Fibroblast of skin of right quadriceps (primary cell): ENCODE data around the gene ITGB2.

ENCODE experiments used
- DNase-seq: peaks from one replicate; pipeline ENCODE4 v3.0.0-alpha.2; 2013

The ITGB2 gene

DNA sequence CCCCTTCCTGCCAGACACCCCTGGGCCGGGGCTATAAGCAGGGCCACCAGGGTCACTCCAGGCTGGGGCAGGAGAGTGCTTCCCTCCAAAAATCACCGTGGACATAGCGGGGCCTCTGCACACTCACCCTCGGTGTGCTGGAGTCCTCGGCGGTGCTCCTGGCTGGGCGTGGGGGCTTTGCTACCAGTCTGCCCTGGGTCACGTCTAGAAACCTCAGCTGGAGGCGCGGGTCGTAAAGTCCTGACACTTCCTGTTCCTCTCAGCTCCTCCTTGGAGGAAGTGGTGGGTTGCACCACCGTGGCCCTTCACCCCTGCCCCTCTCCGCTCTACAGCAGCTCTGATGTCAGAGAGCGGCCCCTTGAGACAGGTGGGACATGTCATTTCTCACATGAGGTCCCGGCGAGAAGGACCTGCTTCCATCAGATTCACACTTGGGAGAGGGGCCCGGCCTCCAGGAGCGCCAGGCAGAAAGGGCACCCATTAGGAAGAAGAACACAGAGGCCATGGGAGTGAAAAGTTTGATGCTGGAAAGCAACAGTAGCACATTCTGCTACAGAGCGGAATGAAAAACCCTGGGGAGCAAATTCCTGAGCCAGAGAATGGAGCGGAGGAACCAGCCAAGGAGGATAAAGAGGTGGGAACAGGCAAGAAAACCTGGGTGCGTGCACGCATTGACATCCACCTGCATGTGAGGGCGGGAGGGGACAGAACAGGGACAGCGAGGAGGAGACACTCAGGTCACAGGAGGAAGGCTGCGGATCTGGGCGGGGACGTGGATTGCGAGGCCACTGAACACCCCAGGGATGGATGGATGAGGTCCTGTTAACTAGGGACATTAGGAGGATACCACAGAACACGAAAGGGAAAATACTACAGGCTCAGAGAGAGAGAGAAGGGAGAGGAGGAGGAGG is at the start of gene ITGB2:
Gene ITGB2 (minus strand): TSS at position 206 of the 911 bp plus-strand sequence. CDS start 10,117 bp downstream, outside the sequence.
- no peak for DNase-seq

DNA sequence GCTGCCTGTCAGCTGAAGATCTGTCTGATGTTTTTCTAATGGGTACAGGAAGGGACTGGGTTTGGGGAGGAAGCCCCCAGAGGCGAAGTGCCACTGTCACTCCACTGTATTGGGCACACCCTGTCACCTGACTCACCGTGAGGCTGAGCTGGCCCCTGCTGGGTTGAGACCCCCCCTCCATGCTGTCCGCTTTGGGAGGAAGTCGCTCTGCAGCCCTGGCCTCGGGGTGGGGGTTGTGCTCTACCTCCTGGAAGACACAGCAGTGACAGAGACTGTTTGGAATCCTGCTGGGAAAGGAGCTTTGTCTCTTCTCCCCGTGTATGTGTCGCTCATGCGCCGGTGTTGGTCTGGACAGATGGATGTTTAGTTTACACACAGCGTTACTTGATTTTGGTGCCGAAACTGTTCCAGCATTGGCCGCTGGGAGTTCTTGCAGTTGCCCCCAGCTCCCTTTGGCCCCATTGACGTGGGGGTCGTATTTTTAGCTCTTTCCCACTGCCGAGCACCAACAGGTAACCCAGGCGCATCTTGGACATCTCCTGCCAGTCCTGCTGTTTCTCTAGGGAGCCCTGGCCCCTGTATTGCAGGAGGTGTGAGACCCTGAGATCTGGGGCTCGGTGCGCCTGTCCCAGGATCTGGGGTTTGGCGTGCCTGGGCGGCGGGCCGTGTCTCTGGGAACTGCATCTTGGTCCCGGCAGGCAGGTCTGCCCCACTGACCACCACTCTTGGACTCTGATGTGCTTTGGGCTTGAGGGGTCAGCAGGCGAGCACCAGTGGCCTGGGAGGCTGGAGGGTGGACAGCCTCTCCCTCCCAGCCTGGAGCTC is 49.4 kb upstream of the ITGB2 start:
- DNase-seq: peak; percentile 85

DNA sequence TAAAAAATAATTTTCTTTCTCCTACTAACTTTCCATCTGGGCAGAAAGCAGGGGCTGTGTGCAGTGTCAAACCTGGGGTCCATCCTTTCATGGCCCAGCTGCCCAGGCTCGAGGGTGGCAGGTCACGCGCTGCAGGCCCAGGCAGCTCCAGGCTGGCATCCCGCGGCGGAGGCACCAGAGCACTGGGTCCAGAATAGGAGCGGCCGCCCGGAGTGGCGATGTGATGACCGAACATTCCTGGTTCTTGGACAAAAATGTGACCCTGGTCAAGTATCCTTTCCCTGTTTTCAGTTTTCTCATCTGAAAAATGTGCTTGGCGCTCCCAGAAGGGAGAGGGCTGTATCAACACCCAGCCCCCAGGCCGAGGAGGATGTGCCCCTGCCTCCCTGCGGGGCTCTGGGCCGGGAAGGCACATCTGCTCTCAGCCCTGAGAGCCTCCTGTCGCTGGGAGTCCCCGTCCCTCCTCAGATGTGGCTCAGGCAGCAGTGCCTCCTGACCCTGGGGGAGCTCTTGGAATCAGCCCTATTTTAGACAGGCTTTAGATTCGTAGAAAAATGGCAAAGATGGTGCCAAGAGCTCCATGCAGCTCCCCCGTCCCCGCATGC is 48.5 kb upstream of the ITGB2 start:
- no peak for DNase-seq

DNA sequence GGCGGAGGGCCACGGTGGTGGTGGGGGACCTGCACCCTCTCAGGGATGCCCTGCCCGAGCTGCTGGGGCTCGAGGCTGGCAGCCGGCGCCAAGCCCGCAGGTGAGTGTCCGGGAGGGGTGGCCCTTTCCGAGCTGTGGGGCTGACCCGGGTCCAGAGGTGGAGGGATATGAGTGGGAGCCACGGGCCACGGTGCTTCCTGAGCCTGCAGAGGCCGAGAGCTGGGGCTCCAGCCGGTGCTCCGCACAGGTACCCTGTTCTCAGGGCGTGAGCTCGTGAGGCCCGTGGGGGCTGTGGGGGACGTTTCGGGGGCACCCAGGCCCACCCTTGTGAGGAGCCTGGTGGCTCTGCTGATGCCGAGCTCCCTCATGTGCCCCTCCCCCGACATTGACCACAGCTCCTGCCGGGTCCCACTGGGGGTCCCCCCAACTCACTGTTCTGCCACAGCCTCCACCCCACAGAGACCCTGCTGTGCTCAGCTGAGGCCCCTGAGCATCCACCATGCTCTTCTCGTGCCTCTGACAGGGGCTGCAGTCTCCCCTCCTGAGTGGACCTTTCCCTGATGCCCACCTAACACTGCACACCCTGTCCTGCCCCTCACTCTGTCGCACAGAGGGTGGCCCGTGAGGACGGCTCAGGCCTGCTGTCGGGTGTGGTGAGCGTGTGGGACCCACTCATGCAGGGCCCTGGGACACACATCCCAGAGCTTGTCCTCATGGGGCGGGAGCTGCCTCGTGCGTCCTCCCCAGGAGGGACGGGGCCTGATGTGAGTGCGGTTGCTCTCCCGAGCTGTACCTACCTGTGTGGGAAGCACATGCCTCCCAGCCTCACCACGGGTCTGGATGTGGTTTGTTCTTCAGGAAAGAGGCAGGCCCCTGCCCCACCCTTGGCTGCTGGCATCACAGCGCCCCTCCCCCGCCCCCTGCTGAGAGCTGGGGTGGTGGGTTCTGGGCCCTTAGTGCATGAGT is 46.7 kb upstream of the ITGB2 start:
- DNase-seq: no peak

DNA sequence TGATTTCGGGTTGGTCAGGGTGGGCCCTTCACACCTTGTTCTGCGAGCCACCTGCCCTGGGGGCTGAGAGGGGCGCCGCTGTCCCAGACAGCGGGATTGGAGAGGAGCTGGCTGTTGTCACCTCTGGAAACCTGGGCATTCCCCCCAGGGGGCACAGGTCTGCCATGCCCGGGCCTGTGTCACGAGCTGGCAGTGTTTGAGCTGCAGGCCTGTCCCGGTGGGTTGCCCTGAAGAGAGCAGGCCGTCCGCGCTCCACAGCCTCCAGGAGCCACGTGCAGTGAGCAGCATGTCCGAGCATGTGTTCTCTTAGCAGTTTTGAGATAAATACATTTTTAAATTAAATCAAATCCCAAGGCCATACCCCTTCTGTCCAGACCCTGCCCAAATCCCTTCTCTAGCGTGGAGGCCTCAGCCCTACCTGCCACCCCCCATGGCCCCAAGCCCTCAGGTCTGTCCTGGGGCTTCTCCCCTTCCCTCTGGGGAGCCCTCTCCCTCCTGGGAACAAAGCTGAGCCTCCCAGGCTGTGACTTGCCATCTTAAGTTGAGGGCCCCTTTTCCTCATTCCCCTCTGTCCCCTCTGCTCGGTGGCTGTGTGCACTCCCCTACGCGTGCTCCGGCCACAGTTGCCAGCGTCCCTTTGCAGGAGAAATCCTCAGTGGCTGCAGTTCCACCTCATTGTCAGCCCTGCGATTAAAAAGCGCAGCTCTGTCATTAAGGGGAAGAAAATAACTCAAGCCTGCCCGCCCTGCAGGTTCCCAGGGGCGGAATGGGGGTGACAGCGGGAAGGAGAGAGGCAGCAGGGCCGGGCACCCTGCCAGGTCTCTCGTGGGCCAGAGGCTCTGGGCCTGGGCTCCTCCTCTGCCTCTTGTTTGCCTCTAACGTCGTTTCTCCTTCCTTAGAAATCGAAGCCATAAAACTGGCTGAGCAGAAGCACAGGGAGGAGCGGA is 45.7 kb upstream of the ITGB2 start:
- peak; percentile 22 for DNase-seq

DNA sequence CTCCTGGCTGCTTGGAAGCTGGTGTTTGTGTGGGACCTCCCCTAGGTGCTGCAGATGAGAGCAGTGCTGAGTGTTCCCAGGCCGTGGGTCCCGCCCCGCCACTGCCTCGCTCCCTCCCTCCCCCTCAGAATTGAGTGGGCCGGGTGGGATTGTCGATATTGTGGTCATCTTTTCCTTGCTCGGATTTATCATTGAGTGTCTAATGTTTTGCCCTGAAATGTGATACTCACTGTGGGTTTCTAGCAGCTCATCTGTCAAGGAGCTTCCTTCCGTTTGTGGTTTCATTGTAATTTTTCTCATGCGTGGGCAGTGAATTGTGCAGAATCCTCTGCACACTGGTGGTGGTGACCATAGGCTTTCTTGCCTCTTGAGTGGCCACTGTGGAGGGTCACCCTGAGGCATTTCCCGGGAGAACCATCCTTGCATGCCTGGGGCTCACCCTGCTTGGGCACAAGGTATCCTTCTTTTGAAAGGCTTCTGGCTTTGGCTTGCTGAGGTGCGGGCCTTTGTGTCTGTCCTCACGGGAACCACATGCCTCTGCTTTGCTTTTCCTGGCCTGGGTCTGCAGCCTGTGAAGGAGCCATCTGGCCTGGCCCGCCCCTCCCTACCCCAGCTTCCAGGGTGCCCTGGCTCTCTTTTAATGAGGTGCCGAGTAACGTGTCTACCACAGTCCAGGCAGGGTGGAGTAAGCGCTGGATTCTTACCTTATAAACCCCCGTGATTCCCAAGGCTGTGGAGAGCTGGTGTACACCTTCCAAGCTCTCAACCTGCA is 44.7 kb upstream of the ITGB2 start:
- DNase-seq: peak; percentile 50

DNA sequence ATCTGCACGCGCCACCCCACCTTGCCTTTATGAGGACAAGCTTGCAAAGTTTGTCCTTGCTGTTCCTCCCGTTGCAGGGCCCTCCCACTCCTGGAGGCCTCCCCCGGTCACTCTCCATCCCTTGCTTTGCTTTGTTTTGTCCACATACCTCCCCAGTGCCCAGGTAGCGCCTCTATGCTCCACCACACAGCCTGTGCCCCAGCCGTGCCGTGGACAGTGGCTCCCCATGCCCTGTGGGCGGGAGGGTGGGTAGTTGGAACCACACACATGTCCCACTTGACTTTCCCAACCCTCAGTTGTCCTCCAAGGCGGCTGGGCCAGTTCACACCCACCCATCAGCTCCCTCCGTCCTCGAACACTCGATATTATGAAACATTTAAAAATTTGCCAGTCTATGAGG is 43.7 kb upstream of the ITGB2 start:
- no peak for DNase-seq

DNA sequence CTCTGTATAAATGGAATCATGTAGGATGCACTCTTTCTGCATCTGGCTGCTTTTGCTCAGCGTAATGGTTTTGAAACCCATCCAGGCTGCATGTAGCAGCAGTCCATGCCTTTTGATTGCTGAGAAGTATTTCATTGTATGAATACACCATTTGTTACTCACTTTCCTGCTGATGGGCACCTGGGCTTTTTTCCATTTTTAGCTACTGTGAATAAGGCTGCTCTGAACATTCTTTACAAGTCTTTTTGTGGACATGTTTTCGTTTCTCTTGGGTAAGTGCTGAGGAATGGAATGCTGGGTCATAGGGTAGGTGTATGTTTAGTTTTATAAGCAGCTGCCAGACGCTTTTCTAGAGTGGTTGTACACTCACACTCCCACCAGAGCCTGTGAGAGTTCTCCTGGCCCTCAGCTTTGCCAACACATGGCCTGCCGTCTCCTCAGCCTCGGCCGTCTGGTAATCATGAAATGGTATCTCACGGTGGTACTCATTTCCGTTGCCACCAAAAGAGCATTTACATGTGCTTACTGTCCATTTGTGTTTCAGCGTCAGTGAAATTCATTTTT is 41.8 kb upstream of the ITGB2 start:
- peak; percentile 97 for DNase-seq

DNA sequence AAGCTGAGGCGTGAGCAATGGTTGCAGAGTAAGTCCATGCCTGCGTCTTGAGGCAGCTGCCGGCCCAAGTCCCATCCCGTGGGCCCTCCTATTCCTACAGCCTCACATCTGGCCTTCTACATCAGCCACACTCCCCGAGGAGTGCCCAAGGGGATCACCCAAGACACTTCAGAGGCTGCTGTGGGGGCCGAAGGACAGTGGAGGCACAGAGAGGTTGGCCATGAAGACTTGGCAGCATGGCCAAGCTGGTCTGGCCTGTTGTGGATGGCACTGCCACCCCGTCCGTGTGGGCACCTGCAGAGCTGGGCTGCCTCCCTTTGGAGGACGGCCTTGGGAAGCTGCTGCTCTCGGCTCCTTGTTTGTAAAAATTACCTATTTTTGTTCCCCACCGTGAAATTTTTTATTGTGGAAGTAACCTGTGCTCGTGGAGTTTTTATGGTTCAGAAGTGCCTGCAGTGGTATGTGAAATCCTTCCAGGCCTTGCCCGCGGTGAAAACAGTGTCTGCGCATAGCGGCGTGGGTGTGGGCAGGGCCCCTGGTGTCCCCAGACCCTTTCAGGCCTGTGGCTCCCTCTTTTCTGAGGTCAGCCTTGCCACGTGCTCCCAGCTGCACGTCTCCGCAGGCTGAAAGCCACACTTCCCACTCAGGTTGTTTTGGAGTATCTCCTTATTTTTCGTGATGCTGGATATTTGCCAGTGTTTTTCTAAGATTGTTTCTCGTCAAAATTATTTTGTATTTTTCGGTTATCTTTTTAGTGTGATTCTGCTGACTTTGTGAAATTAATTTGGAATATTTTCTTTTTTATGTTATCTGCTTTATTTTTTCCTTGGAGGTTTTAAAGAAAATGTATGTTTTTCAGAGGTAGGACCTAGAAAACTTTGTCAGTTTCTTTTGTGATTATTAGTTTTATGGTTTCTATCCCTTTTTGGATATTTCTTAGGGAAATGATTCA is 39.7 kb upstream of the ITGB2 start:
- no peak for DNase-seq

DNA sequence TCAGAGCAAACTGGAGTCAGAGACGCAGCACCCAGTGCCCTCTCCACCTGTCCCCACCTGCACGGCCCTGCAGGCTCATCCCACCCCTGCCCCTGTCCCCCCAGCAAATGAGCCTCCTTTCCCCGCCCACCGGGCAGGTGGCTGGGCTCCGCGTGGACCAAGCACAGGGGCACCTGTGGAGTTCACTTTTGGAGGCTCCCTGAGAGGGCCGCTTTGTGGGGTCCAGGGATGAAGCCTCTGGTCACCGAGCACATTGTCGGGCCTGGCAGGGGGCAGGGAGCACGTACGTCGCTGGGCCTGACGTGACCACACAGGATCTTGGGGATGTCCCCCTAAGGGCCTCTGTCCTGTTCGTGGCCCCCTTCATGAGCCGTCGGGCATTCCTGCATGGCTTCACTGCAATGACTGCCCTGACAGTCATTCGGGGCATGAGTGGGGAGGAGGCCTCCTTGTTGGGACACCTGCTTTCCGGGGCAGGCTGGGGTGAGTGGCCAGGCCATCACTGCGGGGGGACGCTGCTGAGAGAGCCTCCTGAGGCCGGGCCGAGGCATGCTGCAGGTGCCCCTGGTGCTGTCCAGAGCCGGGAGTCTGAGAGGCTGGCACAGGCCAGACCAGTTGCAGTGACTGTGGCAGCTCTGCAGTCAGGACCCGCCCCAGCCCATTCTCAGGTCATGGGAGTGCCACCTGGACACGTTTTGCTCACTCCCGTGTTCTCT is 38.8 kb upstream of the ITGB2 start:
- DNase-seq: no peak

DNA sequence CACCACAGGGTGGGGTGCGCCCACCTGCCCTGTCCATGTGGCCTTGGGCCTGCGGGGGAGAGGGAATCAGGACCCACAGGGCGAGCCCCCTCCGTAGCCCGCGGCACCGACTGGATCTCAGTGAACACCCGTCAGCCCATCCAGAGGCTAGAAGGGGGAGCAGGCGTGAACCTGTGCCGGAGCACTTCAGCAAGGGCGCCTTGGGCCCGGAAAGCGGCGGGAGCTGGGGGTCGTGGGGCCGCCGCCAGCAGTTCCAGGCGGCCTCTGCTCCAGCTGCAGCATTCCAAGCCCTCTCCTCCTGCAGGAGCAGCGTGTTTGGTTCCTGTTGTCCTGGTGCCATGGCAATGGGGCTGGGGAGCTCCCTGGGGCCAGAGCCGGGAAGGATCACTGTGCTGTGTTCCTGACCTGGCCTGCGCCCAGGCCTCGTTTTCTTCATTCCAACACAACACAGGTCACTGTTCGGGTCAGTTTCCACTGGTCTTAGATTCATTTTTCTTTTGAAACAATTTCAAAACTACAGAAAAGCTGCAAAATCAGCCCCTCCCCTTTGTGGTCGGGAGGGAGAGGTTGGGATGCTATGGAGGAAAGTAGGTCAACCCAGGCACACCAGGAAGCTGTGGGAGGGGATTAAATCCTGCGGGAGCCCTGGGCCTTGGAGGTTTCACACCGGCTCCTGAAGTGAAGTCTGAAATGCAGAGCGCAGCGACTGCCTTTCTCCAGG is 37.9 kb upstream of the ITGB2 start:
- DNase-seq: peak; percentile 67

DNA sequence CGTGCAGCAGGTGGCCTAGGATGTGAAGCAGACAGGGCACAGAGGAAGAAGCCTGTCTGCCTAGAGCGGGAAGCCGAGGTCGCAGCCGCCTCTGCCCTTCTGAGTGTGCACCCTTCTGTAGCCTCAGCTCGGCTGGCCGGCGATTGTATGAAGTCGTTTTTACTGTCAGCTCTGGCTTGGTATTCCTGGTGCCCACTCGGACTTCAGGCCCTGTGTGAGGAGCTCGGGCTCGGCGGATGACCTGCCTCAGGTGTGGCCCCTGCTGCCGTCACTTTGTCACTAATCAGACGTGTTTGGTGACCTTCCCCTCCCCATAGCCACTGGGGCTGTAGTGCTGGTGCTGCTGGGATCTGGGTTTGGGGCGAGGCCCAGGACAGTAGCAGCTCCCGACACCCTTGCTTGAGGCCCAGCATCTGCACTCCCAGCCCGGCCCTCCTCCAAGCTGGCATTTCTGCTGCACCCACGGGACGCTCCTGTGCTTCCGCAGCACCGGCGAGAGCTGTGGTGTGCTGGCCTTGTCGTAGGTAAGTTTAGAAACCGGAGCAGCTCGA is 37.3 kb upstream of the ITGB2 start:
- no peak for DNase-seq

DNA sequence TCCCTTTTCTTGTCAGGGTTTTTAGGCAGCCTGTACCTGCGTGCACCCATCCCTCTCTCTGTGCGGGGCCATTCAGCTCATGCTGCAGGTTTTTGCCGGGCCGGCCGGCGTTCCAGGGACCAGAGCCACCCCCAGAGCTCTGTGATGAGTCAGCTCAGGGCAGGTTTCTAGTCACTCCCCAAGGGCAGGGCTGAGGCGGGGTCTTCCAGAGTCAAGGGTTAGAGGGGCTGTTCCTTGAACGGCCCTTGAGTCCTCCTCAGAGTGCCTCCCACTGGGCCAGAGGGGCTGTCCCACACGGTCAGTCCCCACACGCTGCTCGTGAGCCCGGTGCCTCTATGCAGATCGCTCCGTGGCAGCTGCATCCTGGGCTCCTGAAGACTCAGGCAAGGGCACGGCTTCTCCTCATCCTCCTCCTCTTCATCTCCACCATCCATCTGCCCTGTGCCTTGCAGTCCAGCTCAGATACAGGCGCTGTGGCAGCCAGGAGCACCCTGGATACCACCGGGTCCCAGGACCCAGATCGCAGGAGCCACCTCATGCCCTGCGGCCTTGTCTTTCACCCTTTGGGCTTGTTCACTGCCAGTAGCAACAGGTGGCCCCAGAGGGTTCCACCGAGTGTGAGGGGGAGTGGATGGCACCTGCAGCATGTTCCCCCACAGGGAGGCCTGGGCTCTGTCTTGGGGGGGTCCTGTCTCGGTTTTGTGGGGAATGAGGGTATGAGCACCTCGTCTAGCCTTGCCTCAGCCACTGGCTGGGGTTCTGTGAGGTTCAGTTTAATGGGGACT is 36.5 kb upstream of the ITGB2 start:
- no peak for DNase-seq

DNA sequence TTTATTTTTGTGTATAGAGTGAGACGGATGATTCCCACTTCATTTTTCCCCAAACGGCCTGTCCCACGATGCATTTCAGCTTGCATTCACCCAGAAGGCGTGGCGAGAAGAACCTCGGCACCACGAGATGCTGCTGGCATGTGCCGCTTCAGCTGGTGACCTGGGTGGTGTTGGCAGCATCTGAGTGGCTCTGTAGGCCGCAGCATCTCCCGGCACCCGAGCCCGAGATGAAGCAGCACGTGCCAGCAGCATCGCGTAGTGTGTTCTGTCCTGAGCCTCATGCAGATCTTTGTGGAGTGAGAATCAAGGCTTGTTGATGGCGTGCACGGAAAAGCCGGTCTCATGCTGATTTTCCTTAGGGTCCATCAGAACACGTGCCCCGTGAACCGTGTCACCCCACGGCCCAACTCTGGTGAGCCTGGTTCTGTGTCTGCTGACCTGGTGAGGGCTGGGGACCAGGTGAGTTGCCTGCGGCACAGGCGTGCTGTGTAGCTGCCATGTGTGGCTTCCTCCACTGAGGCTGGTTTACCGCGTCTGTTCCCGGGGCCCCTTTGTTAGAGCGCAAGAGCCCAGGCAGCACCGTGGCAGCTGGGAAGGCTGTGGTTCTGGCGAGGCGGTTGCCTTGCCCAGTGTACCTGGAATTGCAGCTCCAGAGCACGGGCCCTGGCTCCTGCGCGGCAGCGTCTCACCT is 35.8 kb upstream of the ITGB2 start:
- DNase-seq: no peak

DNA sequence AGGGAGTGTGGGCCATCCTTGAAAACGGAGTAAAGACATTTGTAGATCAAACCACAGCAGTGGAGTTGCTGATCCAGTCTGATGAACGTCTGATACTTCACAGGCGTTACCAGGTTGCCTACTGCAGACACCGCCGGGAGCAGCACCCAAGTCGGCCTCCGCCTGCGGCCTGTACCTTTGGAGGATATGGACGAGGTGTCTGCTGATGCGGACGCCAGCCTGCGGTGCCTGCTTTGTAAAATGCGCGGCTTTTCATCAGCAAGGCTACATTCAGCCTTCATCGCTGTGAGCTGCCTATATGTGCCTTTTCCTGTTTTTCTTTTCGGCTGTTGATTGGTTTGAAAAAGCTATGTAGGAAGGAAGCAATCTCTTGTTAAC is 35.1 kb upstream of the ITGB2 start:
- DNase-seq: no peak
